Measurements from ENCODE around the gene IL36RN. TPM values are rescaled to one million over a fixed set of nuclear protein-coding genes. Genes with fewer than 3 reads are reported as not detected.
A peak's percentile ranks its signal among the peaks of the same experiment; 100 is the strongest.

Gene IL36RN
- total RNA-seq, 1 donor from 2014 or later, result not detected

DNA sequence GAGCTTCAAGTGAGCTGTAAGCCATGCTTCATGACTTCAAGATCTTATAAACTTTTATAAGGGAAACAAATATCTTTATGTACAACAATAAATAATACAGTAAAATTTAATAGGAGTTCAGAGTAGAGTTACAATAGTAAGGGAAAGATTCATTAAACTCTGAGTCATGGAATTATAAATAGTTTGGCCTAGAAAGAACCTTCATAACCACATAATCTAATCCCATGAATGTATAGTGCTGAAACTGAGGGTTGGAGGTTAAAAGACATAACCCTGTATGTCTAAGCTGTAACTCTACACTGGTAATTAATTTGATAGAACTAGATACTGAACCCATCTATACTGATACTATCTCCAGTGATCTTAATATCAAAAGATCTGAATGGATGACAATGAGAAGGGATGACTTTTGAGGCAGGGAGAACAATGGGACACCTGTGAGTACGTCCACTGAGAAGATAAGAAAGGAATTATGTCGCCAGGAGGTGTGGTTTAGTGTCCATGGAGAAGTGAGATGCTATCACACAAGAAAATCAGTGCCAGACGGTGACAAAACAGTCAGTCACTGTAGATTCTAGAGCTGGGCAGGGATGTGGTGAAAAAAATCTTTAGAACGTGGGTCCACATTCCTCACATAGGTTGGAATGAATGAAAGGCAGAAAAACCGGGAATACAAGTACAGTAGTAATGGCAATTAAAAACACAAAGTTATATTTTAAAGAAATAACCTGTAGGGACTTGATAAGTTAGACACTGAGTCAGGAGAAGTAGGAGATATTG is 9.9 kb downstream of the IL36RN start:
- intact Hi-C loops (cut with DNase I), result no loop called here
- ATAC-seq (ENCODE audit: poor library complexity), result no peak
- DNase-seq, result no peak

DNA sequence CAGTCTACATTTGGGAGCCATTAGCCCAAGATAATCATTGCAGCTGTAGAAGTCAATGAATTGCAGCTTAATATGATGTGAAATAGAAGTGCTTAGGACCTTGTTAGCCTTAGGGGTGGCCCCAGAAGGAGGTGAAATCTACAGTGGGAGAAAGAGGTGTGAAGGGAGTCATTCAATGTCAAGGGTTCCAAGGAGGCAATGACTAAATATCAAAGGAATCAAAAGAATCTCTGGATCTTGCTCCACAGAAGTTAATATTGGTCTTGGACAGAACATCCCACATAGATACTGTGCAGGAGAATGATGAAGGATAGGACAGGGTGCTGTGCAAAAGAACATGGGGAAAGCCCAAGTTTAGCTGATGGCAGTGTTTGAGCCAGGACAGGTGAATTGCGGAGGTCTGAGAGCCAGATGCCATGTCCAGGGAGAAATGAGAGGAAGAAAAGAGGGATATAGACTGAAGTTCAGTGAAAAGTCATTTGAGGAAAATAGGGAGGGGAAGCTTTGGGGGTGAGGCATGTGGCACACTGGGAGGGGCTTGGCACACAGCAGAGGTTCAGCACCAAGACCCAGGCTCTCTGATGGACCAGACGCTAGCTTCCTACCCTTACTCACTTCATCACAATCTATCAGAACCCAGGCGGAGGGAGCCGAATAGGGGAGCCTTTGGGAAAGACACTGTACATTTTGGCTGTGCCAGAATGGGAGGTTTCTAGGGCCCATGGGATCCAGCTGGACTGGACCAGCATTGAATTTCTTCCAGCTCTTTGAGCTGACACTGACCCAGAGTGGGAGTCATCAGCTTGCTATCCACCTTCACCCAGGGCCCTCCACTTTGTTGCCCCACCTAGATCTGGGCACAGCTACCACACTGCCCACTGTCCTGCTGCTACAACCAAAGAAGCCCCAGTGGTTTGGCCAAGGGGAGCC is 10.9 kb downstream of the IL36RN start:
- intact Hi-C loops (cut with DNase I), result no loop called here
- ATAC-seq (ENCODE audit: poor library complexity), result no peak
- no peak for DNase-seq

DNA sequence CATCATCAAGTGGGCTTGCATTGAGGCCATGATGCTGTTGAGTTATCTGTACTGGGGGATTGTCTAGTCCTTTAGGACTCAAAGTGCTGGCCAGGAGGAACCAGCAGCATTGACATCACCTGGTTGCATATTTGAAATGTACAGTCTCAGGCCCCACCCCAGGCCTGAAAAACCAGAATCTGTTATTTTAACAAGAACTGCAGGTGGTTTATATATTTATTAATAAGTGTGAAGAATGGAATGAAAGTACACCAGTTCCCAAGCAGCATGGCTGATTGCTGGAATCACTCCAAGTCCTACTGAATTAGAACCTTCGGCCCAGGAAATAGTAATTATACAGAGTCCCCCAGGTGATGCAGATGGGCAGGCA is 11.6 kb downstream of the IL36RN start:
- intact Hi-C loops (cut with DNase I), result no loop called here
- ATAC-seq (ENCODE audit: poor library complexity), result no peak
- DNase-seq, result no peak

DNA sequence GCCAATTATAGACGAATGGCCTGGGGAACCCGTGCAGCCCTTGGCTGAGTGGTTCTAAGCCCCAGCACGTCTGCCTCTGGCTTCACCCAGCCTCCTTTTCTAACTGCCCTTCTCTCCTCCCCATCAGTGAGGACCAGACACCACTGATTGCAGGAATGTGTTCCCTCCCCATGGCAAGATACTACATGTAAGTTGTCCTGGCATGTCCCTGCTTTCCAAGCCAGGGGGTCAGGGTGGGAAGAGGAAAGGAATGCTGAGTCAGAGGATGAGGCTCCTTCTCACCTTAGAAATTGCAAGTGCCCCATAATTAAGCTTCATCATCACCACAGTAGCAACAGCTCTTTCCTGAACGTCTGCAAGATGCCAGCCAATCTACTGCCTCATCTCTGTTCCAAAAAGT is 13.6 kb downstream of the IL36RN start:
- ATAC-seq (ENCODE audit: poor library complexity) (no peak), DNase-seq (no peak)
- intact Hi-C loops (cut with DNase I), result no loop called here

DNA sequence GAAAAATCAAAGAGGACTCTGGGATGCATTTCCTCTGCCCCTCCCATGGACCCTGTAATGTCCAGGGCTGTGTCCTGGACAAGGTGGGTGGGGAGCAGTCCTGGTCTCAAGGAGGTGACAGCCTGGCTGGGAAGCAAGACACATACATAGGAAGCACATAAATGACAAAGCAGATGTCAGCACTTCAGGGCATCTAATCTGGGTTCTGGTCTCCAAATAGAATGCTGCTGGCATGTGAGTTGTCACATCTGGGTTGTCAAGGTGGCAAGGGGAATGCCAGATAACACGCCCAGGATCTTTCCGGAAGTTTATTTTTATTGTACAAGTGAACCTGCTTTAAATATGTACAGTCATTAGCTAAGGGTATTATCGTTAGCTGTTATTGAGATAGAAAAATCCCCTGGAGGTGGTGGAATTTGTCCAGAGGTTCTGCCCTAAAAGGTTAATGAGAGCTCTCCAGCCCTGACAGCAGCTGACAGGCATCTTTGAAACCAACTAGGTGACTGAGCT is 14.4 kb downstream of the IL36RN start:
- ATAC-seq (ENCODE audit: poor library complexity), result peak; percentile 60
- intact Hi-C loops (cut with DNase I), result no loop called here
- no peak for DNase-seq

DNA sequence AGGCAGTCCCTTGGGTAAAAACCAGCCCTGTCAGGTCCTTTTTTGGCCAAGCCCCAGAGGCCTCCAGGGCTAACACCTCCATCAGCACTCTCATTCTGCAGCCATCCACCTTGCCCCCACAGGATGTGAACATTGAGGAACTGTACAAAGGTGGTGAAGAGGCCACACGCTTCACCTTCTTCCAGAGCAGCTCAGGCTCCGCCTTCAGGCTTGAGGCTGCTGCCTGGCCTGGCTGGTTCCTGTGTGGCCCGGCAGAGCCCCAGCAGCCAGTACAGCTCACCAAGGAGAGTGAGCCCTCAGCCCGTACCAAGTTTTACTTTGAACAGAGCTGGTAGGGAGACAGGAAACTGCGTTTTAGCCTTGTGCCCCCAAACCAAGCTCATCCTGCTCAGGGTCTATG is 16.0 kb downstream of the IL36RN start:
- DNase-seq (no peak), ATAC-seq (ENCODE audit: poor library complexity) (no peak)
- intact Hi-C loops (cut with DNase I), result no loop called here

DNA sequence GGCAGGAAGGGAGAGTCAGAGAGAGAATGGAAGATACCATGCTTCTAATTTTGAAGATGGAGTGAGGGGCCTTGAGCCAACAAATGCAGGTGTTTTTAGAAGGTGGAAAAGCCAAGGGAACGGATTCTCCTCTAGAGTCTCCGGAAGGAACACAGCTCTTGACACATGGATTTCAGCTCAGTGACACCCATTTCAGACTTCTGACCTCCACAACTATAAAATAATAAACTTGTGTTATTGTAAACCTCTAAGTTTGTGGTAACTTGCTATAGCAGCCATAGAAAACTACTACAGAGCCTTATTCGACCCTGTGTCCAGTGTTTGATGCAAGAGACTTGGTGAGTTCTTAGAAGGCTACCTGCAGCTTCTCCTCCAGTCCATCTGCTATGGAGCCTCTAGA is 16.6 kb downstream of the IL36RN start:
- DNase-seq (no peak), ATAC-seq (ENCODE audit: poor library complexity) (no peak)
- intact Hi-C loops (cut with DNase I), result no loop called here

DNA sequence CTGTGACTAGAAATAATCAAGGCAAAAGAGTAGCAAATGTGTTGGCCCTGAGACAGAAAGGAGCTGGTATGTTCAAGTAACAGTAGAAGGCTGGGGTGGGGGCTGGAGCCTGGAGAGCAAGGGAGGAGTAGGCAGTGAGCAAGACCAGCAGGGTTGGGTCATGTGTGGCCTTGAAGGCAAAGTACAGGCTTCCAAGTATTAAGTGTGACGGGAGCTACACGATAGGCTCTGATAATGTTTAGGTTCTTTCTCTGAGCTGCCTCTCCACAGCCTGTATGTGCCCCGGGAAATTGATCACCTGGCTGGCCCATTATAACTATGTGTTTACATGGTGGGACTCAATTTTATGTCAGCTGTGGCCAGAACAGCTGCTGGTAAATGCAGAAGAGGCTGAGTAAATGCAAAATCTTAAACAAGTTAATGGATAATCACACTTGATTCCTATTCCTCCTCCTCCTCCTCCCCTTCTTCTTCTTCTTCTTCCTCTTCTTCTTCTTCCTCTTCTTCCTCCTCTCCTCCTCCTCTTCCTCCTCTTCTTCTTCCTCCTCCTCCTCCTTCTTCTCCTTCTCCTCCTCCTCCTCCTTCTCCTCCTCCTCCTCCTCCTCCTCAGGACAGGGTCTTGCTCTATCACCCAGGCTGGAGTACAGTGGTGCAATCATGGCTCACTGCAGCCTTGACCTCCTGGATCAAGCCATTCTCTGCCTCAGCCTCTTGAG is 18.1 kb downstream of the IL36RN start:
- intact Hi-C loops (cut with DNase I), result no loop called here
- ATAC-seq (ENCODE audit: poor library complexity) (no peak), DNase-seq (no peak)

DNA sequence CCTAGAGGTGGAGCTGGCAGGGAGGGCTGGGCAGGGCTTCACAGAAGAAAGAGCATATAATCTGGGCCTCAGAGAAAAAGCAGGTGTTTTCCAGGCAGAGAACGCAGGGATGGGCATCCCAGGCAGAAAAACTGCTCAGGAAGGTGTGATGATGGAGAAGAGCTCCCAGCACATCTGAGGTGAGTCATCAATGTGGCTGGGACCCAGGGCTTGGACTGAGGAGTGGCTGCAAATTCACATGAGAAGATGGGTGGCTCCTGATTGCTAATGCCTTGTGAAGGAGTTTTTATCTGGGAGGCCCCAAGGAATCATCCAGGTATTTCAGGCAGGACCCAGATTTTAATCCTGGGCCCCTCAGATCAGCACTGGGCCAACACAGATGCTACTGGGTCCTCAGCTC is 18.9 kb downstream of the IL36RN start:
- ATAC-seq (ENCODE audit: poor library complexity) (no peak), DNase-seq (no peak)
- intact Hi-C loops (cut with DNase I), result no loop called here

DNA sequence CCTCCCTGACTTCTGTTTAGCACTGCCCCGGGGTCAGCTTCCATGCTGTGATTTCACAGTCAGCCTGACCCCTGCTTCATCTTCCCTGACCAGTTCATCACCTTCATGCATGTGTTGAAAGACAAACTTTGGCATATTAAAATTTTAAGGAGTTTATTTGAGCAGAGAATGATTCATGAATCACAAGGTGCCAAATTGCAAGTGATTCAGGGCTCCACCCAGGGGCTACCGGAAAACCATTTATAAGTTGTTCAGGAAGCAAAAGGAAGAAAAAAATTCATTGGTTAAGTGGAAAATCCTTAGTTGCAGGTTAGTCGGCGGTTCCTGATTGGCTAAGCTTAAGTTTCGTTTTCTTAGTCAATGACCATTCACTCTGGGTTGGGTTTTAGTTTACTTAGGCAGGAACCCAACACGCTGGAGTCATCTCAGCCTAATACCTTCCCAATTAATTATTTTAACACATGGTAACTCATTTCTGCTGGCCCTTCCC is 19.4 kb downstream of the IL36RN start:
- no peak for ATAC-seq (ENCODE audit: poor library complexity)
- intact Hi-C loops (cut with DNase I), result no loop called here
- no peak for DNase-seq

DNA sequence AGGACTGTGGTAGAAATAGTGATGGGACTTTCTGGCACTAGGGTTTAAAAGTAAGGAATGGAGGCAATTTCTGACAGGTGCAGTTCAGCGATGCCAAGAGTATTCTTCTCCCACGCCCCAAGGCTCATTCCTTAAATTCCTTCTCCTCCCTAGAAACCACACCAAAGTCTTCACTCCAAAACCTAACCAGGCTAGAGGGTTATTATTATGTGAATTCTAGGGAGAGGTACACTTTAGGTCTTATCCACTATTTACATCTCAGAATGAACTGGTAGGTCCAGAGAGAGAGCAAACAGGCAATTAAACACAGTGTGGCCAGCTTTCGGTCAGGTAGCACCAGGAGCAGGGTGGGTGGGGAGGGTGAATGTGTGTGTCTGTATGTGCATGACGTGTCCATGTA is 20.1 kb downstream of the IL36RN start:
- no peak for ATAC-seq (ENCODE audit: poor library complexity)
- no peak for DNase-seq
- intact Hi-C loops (cut with DNase I), result no loop called here

DNA sequence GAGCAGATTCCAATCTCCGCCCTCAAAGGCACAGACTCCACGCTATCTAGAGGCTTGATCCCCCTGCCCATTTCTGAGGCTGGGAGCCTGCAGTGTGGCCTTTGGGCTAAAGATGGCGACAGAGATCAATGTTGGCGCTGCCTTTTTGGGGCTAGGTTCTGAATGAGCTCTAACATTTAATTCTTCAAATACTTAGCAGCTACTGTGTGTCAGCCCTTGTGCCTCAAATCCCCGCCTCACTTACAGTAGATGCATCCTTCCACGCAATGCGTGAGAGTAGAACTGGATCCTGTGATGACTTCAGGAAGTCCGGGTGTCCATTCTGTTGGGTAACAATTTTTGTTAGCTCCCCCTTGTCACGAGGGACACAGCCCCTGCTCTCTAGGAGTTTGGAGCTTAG is 21.1 kb downstream of the IL36RN start:
- DNase-seq, result no peak
- intact Hi-C loops (cut with DNase I), result no loop called here
- peak; percentile 68 for ATAC-seq (ENCODE audit: poor library complexity)

DNA sequence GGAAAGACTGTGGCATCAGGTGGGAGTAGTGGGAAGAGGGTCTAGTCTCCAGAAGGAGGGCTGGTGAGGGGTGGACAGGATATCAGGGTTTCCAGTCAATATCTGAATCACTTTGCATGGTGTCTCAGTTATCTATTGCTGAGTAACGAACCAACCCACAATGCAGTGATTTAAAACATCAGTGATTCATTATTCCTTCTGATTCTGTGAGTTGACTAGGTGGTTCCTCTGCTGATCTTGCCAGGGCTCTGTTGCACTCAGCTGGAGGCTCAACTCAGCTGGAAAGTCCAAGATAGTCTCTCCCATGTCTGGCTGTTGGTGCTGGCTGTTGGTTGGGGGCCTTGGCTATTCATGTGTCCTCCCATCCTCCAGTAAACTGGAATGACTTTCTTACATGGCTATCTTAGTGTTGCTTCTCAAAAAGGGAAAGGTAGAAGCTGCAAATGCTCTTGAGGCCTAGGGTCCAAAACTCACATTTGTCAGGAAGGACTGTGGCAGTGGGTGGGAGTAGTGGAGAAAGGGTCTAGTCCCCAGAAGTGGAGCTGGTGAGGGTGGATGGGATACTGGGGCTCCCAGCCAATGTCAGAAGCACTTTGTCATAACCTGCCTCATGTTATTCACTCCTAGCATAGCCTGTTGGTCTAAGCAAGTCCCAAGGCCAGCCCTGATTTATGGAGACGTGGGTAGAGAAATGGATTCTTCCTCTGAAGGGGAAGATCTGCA is 22.7 kb downstream of the IL36RN start:
- ATAC-seq (ENCODE audit: poor library complexity) (no peak), DNase-seq (no peak)
- intact Hi-C loops (cut with DNase I), result no loop called here

DNA sequence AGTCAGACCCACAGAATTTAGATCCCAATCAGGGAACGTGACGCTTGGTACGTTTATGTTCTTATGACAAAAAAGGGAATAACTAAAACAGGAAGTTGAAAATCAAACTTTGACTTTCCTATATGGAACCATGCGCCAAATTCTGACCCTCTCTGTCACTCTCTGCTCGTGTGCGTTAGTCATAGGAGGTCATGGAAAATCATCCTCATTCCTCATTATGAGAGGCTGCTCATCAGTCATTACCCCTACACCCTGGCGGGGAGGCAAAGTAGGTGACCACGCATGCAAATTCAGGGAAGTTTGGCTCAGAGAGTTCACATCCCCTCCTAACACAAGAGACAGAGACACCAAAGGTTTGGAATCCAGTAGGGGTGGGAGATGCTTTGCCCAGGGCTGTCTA is 24.3 kb downstream of the IL36RN start:
- DNase-seq (no peak), ATAC-seq (ENCODE audit: poor library complexity) (no peak)
- intact Hi-C loops (cut with DNase I), result no loop called here

DNA sequence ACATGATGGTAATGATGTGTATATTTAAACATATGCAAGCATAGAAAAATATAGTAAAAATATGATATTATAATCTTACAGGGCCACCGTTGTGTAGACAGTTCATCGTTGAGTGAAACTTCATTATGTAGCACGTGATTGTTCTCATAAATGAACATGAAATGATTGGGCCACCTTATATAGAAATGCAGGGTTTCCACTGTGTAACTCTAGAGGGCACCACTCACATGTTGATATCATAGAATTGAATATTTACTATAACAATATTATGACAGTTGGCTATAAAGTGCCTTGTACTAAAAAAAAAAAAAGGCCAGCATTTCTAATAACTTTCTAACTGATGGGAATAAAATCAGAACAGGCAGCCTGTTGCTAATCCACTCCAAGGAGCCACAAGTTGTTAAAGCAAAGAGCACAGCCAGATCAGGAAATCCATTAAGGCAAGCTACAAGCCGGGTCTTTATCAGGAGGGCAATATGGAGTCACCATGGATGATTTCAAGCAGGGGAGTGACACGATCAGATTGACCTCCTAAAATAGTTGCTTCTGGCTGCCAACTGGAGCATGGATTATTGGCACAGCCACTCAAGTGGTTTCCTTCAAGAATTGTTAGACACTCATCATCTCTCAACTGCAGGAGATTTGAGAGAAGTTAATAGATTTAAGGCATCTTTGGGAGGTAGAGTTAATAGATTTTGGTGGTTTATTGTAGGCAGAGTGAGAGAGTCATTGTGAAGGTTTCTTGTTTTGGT is 25.4 kb downstream of the IL36RN start:
- no peak for DNase-seq
- ATAC-seq (ENCODE audit: poor library complexity), result no peak
- intact Hi-C loops (cut with DNase I), result no loop called here

DNA sequence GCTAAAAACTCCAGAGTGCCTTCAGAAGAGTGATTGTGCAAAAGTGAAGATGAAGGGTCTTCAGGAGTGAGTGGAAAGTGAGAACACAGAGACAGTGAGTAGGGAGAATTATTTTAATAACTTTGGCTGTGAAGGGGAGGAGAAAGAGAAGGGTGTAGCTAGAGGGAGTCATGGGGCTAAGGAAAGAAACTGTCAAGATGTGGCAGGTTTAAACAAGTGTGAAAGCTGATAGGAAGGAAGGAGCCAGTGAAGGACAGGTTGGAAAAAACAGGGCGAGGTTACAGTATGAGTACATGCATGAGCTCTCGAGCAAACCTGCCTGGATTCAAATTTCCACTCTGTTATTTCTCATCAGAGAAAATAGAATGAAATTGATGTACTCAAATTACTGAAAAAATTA is 26.5 kb downstream of the IL36RN start:
- ATAC-seq (ENCODE audit: poor library complexity) (no peak), DNase-seq (no peak)
- intact Hi-C loops (cut with DNase I), result no loop called here

DNA sequence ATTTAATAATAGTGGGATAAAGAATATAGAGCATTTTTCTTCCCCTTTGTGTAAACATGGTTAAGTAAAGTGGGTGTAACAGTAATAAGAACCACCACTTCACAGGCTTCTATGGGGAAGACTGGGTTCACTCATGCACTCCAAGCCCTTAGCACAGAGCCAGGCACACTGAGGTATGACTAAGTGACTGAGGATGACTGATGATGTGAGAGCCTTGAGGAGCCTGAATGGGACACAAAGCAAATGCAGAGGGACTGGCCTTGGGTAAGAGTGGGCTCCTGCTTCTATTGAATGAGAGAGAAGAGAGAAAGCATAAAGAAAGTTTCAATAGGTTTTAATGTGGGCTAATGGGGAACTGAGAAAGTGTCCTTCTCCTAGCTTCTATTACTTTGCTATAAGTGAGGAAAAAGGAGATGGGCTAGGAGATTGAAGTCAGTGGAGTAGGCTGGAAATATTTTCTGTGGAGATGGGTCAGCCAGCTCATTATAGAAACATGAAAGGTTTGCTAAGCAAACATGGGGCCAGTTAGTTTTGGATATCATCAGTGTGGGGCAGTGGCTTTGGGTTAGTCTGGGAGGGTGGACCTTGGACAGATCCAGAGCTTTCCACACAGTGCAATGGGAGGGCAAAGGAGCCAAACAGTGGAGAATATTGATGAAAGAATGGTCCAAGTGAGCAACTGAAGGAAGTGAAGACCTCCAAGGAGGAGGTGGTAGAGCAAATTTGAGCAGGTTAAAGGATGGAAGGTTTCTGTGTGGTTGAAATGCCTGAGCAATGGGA is 29.4 kb downstream of the IL36RN start:
- intact Hi-C loops (cut with DNase I), result no loop called here
- DNase-seq, result no peak

More for the DNA sequence above, 29.4 kb downstream of the IL36RN start:
- ATAC-seq (ENCODE audit: poor library complexity), result no peak

Measured in Right ventricle myocardium superior (tissue), 1 donor.